ENCODE measurements around the gene MORN4. TPM values are rescaled to one million over a fixed set of nuclear protein-coding genes. Genes with fewer than 3 reads are reported as not detected.

Gene MORN4
- total RNA-seq, 1 experiment from 2014 or later = 13.7 TPM

- DNase-seq = peak; percentile 30
- no peaks in the 10 kb centered on the region for H3K27me3 ChIP-seq (ENCODE audit: control insufficient read depth, insufficient read depth, low read length)
- H3K4me3 ChIP-seq (ENCODE audit: insufficient read depth, low read depth, low read length) = no peak overlapping the region
- no peaks in the 10 kb centered on the region for H3K36me3 ChIP-seq (replicated peaks; ENCODE audit: control insufficient read depth, insufficient read depth, low read length)
These were observed 36.9 kb downstream of the MORN4 start for GRCh38 chr10:97596101-97597082.

GRCh38 chr10:97593421-97593820 is 39.9 kb downstream of the MORN4 start:
- H3K36me3 ChIP-seq (replicated peaks; ENCODE audit: control insufficient read depth, insufficient read depth, low read length) = no peaks in the 10 kb centered on the region

GRCh38 chr10:97590748-97591495 is 42.4 kb downstream of the MORN4 start:
- DNase-seq = peak; percentile 31
- H3K36me3 ChIP-seq (replicated peaks; ENCODE audit: control insufficient read depth, insufficient read depth, low read length) = no peaks in the 10 kb centered on the region
- H3K27me3 ChIP-seq (ENCODE audit: control insufficient read depth, insufficient read depth, low read length) = no peaks in the 10 kb centered on the region
- H3K4me3 ChIP-seq (ENCODE audit: insufficient read depth, low read depth, low read length) = no peak overlapping the region

More at GRCh38 chr10:97593421-97593820, 39.9 kb downstream of the MORN4 start:
- Histone ChIP-seq H3K27me3 (ENCODE audit: control insufficient read depth, insufficient read depth, low read length) (no peaks in the 10 kb centered on the region), H3K4me3 (ENCODE audit: insufficient read depth, low read depth, low read length) (no peak overlapping the region)
- DNase-seq = no peak

GRCh38 chr10:97590082-97590747 is 43.1 kb downstream of the MORN4 start:
- DNase-seq = peak; percentile 13
- Histone ChIP-seq H3K36me3 (replicated peaks; ENCODE audit: control insufficient read depth, insufficient read depth, low read length) (no peaks in the 10 kb centered on the region), H3K27me3 (ENCODE audit: control insufficient read depth, insufficient read depth, low read length) (no peaks in the 10 kb centered on the region), H3K4me3 (ENCODE audit: insufficient read depth, low read depth, low read length) (no peak overlapping the region)

GRCh38 chr10:97589479-97589878 is 43.8 kb downstream of the MORN4 start, which contains the start of gene C10orf62:
TSS of gene C10orf62 (plus strand) at chr10:97589721. CDS start at chr10:97589898, 177 bp downstream.
- DNase-seq = peak; percentile 16
- H3K27me3 ChIP-seq (ENCODE audit: control insufficient read depth, insufficient read depth, low read length) = no peaks in the 10 kb centered on the region
- H3K4me3 ChIP-seq (ENCODE audit: insufficient read depth, low read depth, low read length) = no peak within 1 kb of the TSS
- no peaks in the 10 kb centered on the region for H3K36me3 ChIP-seq (replicated peaks; ENCODE audit: control insufficient read depth, insufficient read depth, low read length)

- no peak overlapping the region for H3K4me3 ChIP-seq (ENCODE audit: insufficient read depth, low read depth, low read length)
- no peaks in the 10 kb centered on the region for H3K27me3 ChIP-seq (ENCODE audit: control insufficient read depth, insufficient read depth, low read length)
- H3K36me3 ChIP-seq (replicated peaks; ENCODE audit: control insufficient read depth, insufficient read depth, low read length) = no peaks in the 10 kb centered on the region
- peak; percentile 19 for DNase-seq
These were observed 46.1 kb downstream of the MORN4 start for GRCh38 chr10:97587183-97587582.

- no peak overlapping the region for H3K4me3 ChIP-seq (ENCODE audit: insufficient read depth, low read depth, low read length)
- no peaks in the 10 kb centered on the region for H3K27me3 ChIP-seq (ENCODE audit: control insufficient read depth, insufficient read depth, low read length)
- no peaks in the 10 kb centered on the region for H3K36me3 ChIP-seq (replicated peaks; ENCODE audit: control insufficient read depth, insufficient read depth, low read length)
- DNase-seq = peak; percentile 11
These were observed 47.9 kb downstream of the MORN4 start for GRCh38 chr10:97585439-97585811.

GRCh38 chr10:97584798-97585438 is 48.4 kb downstream of the MORN4 start:
- Histone ChIP-seq H3K4me3 (ENCODE audit: insufficient read depth, low read depth, low read length) (no peak overlapping the region), H3K27me3 (ENCODE audit: control insufficient read depth, insufficient read depth, low read length) (no peaks in the 10 kb centered on the region), H3K36me3 (replicated peaks; ENCODE audit: control insufficient read depth, insufficient read depth, low read length) (no peaks in the 10 kb centered on the region)
- DNase-seq = no peak

GRCh38 chr10:97584060-97584797 is 49.1 kb downstream of the MORN4 start, which contains the start of gene HOGA1:
TSS of gene HOGA1 (plus strand) at chr10:97584389. CDS start at chr10:97584704, 315 bp downstream.
- Histone ChIP-seq H3K36me3 (replicated peaks; ENCODE audit: control insufficient read depth, insufficient read depth, low read length) (no peaks in the 10 kb centered on the region), H3K4me3 (ENCODE audit: insufficient read depth, low read depth, low read length) (no peak within 1 kb of the TSS), H3K27me3 (ENCODE audit: control insufficient read depth, insufficient read depth, low read length) (no peaks in the 10 kb centered on the region)
- DNase-seq = peak; percentile 91

- no peaks in the 10 kb centered on the region for H3K27me3 ChIP-seq (ENCODE audit: control insufficient read depth, insufficient read depth, low read length)
- H3K4me3 ChIP-seq (ENCODE audit: insufficient read depth, low read depth, low read length) = no peak overlapping the region
- DNase-seq = peak; percentile 56
- no peaks in the 10 kb centered on the region for H3K36me3 ChIP-seq (replicated peaks; ENCODE audit: control insufficient read depth, insufficient read depth, low read length)
These were observed 49.8 kb downstream of the MORN4 start for GRCh38 chr10:97583476-97583875.

- Histone ChIP-seq H3K4me3 (ENCODE audit: insufficient read depth, low read depth, low read length) (no peak overlapping the region), H3K27me3 (ENCODE audit: control insufficient read depth, insufficient read depth, low read length) (no peaks in the 10 kb centered on the region), H3K36me3 (replicated peaks; ENCODE audit: control insufficient read depth, insufficient read depth, low read length) (no peaks in the 10 kb centered on the region)
- peak; percentile 33 for DNase-seq
These were observed 51.1 kb downstream of the MORN4 start for GRCh38 chr10:97582169-97582568.

GRCh38 chr10:97580421-97581367 is 52.6 kb downstream of the MORN4 start:
- Histone ChIP-seq H3K36me3 (replicated peaks; ENCODE audit: control insufficient read depth, insufficient read depth, low read length) (no peaks in the 10 kb centered on the region), H3K27me3 (ENCODE audit: control insufficient read depth, insufficient read depth, low read length) (no peaks in the 10 kb centered on the region), H3K4me3 (ENCODE audit: insufficient read depth, low read depth, low read length) (no peak overlapping the region)
- DNase-seq = peak; percentile 32
